SK-N-MC (cell line): ENCODE data around the gene RALGPS1.

Source experiments
- EZH2 ChIP-seq: fragments of 200-600 bp; sonication (generic); IDR thresholded peaks from one replicate; pipeline ENCODE4 v1.6.1; 2017; ENCODE audit warnings: antibody characterized with exemption
- FOXP2 ChIP-seq: optimal IDR thresholded peaks from 2 replicates; pipeline ENCODE3; 2011; ENCODE audit warnings: mild to moderate bottlenecking, moderate library complexity; ENCODE audit not compliant: insufficient read depth; ENCODE audit errors: extremely low read length, control extremely low read depth
- POLR2AphosphoS5 ChIP-seq: IDR thresholded peaks from 2 replicates; pipeline ENCODE4 v1.6.1; 2012; ENCODE audit warnings: mild to moderate bottlenecking, low read depth, low read length, borderline replicate concordance

DNA sequence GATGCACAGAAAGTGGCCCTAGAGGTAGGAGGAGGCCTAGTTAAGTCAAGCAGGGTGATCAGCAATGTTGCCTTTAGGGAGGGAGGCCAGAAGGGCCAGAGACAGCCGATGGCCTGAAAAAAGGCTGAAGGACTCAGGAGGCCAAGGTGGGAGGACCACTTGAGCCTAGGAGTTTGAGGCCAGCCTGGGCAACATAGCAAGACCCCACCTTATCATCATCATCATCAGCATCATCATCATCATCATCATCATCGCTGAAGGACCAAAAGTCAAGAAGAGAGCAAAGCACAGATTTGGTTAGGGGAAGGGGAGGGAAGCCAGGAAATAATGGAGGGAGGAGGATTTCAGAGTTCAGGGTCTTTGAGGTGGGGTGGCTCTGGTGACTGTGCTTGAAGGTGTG is 74.3 kb downstream of the RALGPS1 start:
- no peak for TF ChIP-seq EZH2
- TF ChIP-seq POLR2AphosphoS5 = no peak
- TF ChIP-seq FOXP2 = no peak
